Endodermal cell (in vitro differentiated cells): ENCODE results near the gene INTS1. TPM values are rescaled to one million over a fixed set of nuclear protein-coding genes. Genes with fewer than 3 reads are reported as not detected.

ENCODE experiments used
- DNase-seq: peaks from one replicate; pipeline ENCODE4 v3.0.0-alpha.2; 2017
- H3K27ac ChIP-seq: 2 replicates; pipeline ENCODE4 v1.5.1; 2013; ENCODE audit warnings: mild to moderate bottlenecking, low read depth, low read length, moderate library complexity
- H3K27me3 ChIP-seq: 2 replicates; pipeline ENCODE4 v1.6.1; 2013; ENCODE audit warnings: mild to moderate bottlenecking, low read length, moderate library complexity; ENCODE audit not compliant: insufficient read depth, control insufficient read depth, poor library complexity, severe bottlenecking
- H3K36me3 ChIP-seq: 2 replicates; pipeline ENCODE4 v1.7.0; 2013; ENCODE audit warnings: mild to moderate bottlenecking, low read length, moderate library complexity; ENCODE audit not compliant: control insufficient read depth, insufficient read depth
- H3K4me1 ChIP-seq: one replicate; pipeline ENCODE4 v1.7.0; 2013; ENCODE audit warnings: low read length; ENCODE audit not compliant: control insufficient read depth, insufficient read depth
- H3K4me3 ChIP-seq: 2 replicates; pipeline ENCODE4 v1.5.1; 2013; ENCODE audit warnings: mild to moderate bottlenecking, low read length, moderate library complexity
- H3K9ac ChIP-seq: 2 replicates; pipeline ENCODE4 v1.6.1; 2013; ENCODE audit warnings: mild to moderate bottlenecking, low read length, moderate library complexity; ENCODE audit not compliant: poor library complexity, severe bottlenecking; ENCODE audit errors: extremely low read depth
- H3K9me3 ChIP-seq: 2 replicates; pipeline ENCODE4 v1.6.1; 2013; ENCODE audit warnings: mild to moderate bottlenecking, low read length, moderate library complexity; ENCODE audit not compliant: control insufficient read depth
- H3K27ac Mint-ChIP-seq: 2 replicates; pipeline ENCODE4 v1.8.0; 2020; ENCODE audit warnings: mixed read lengths
- H3K27me3 Mint-ChIP-seq: 2 replicates; pipeline ENCODE4 v1.8.0; 2021; ENCODE audit warnings: mild to moderate bottlenecking, mixed read lengths; ENCODE audit not compliant: insufficient read depth
- H3K36me3 Mint-ChIP-seq: 2 replicates; pipeline ENCODE4 v1.8.0; 2020; ENCODE audit warnings: low read depth, mixed read lengths
- H3K4me1 Mint-ChIP-seq: 2 replicates; pipeline ENCODE4 v1.8.0; 2020; ENCODE audit warnings: mixed read lengths
- H3K4me3 Mint-ChIP-seq: 2 replicates; pipeline ENCODE4 v1.8.0; 2020; ENCODE audit warnings: mild to moderate bottlenecking, moderate library complexity, mixed read lengths
- H3K9me3 Mint-ChIP-seq: 2 replicates; pipeline ENCODE4 v1.8.0; 2020; ENCODE audit warnings: mild to moderate bottlenecking, mixed read lengths
- CTCF ChIP-seq: fragments of 200-600 bp; sonication (generic); conservative IDR thresholded peaks from 2 replicates; pipeline ENCODE4 v1.5.0; 2021; ENCODE audit warnings: antibody characterized with exemption, mild to moderate bottlenecking
- WGBS, 2 experiments: methylation state at CpG; one replicate each; pipeline versions ENCODE4 v1.1.5 to v1.1.7; 2013; ENCODE audit warnings: missing lambda C conversion rate in 2 of 2, mixed read lengths in 1 of 2; ENCODE audit not compliant: insufficient coverage in 1 of 2, insufficient read length in 1 of 2; 5-methylcytosine and 5-hydroxymethylcytosine counted together
- total RNA-seq, 2 donors: library from RNA; stranded (reverse); fragmentation: NEBNext Ultra II Directional in 1 of 2; extraction: Animal tissue kit (Norgen Biotek cat#: 25700) in 1 of 2; gene quantifications; 2 replicates in 1 of 2; 3 replicates in 1 of 2; pipeline ENCODE4 v1.2.1, GENCODE V29; 2021

Gene INTS1
- total RNA-seq, 2 donors from 2014 or later, result 145 to 178 TPM

- DNase-seq, result peak; percentile 51
- Mint-ChIP-seq H3K27me3 (no peaks in the 10 kb centered on the region), H3K4me1 (peaks cover 21% of the 10 kb centered on the region), H3K9me3 (no peaks in the 10 kb centered on the region), H3K4me3 (no peak overlapping the region), H3K36me3 (no peaks in the 10 kb centered on the region), H3K27ac (peak overlapping the region; percentile 17)
- WGBS, 2 experiments, result 80 to 92% methylated on average over 25 to 30 of the region's 30 CpGs
- Histone ChIP-seq H3K27ac (no peak overlapping the region), H3K9me3 (no peaks in the 10 kb centered on the region), H3K27me3 (no peaks in the 10 kb centered on the region), H3K4me3 (no peak overlapping the region), H3K36me3 (no peaks in the 10 kb centered on the region), H3K4me1 (peaks cover 11% of the 10 kb centered on the region), H3K9ac (no peak overlapping the region)
- no peak for TF ChIP-seq CTCF
Measured at GRCh38 chr7:1534330-1535099, 30.3 kb upstream of the INTS1 start.

DNA sequence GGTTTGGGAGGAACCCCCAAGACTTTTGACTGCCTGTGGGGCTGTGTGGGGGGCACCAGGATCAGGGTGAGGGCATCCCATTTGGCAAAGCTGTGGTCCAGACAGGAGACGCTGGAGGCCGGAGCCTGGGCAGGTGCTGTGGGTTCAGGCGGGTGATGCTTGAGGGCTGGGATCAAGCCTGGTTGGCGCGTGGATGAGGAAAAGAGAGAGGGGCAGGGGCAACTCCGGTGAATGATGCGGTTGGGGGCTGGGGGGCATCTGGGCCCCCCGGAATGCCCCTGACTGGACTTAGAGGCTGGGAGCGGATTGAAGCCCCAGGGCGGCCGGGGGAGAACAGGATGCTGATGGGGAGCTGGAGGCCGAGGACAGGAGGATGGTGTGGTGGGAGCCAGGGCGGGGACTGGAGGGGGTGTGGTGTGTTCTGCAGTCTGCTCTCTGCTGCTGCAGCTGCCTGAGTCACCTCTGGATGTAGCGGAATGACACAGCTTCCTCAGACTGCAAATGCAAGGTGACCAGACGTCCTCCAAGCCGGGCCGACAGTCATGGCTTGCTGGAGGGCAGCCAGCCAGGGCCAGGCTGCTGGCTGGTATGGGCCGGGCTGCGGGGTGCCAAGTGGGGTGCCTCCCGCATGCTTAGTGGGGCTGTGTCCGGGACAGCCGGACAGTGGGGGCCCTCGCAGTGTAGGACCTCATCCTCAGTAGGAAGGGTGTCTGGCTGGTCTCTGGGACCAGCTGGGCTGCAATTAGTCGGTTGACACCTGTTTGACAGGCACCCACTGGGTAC, 29.5 kb upstream of the INTS1 start:
- TF ChIP-seq CTCF, result no peak
- Histone ChIP-seq H3K27me3 (no peaks in the 10 kb centered on the region), H3K4me3 (no peak overlapping the region), H3K36me3 (no peaks in the 10 kb centered on the region), H3K27ac (no peak overlapping the region), H3K4me1 (peaks cover 11% of the 10 kb centered on the region), H3K9ac (no peak overlapping the region), H3K9me3 (no peaks in the 10 kb centered on the region)
- DNase-seq, result peak; percentile 74
- WGBS, 2 experiments, result 85 to 87% methylated on average over 10 to 24 of the region's 24 CpGs
- Mint-ChIP-seq H3K4me3 (no peak overlapping the region), H3K27me3 (no peaks in the 10 kb centered on the region), H3K4me1 (peaks cover 21% of the 10 kb centered on the region), H3K36me3 (no peaks in the 10 kb centered on the region), H3K9me3 (no peaks in the 10 kb centered on the region), H3K27ac (peak overlapping the region; percentile 46)

DNA sequence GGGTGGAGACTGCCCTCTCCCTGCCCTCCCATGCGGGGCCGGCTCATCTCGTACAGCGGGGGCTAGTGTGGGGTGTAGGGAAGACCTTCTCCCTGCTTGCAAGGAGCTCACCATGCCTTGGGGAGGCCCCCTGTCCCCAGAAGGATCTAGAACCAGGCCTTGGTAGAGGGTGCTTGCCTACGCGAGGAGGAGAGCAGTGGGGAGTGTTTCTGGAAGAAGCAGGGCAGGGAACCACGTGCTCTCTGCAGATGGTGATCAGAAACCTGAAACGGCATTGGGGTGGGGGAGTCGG, 29.0 kb upstream of the INTS1 start:
- Mint-ChIP-seq H3K9me3 (no peaks in the 10 kb centered on the region), H3K27ac (peak overlapping the region; percentile 46), H3K4me3 (no peak overlapping the region), H3K36me3 (no peaks in the 10 kb centered on the region), H3K4me1 (peaks cover 21% of the 10 kb centered on the region), H3K27me3 (no peaks in the 10 kb centered on the region)
- WGBS, 2 experiments, result 85 to 86% methylated on average over 9 of the region's 9 CpGs
- H3K4me1 ChIP-seq, result peaks cover 11% of the 10 kb centered on the region
- no peak overlapping the region for H3K4me3 ChIP-seq
- no peak for TF ChIP-seq CTCF
- H3K9me3 ChIP-seq, result no peaks in the 10 kb centered on the region
- no peaks in the 10 kb centered on the region for H3K27me3 ChIP-seq
- no peak for DNase-seq
- no peak overlapping the region for H3K27ac ChIP-seq
- no peaks in the 10 kb centered on the region for H3K36me3 ChIP-seq
- H3K9ac ChIP-seq, result no peak overlapping the region
